Smooth muscle cell (in vitro differentiated cells): ENCODE results near the gene SVBP. TPM values are rescaled to one million over a fixed set of nuclear protein-coding genes. Genes with fewer than 3 reads are reported as not detected.

Experiments
- DNase-seq: peaks from one replicate; lab custom pipeline; 2025; ENCODE audit not compliant: unreplicated experiment; lab: John Stamatoyannopoulos, UW
- H2AFZ ChIP-seq: fragments of 200-600 bp; sonication (generic); 2 replicates; pipeline ENCODE4 v1.6.0; 2016; ENCODE audit warnings: antibody characterized with exemption, low read depth, mild to moderate bottlenecking
- H3F3A ChIP-seq: fragments of 200-600 bp; sonication (generic); 2 replicates; pipeline ENCODE4 v1.6.0; 2017; ENCODE audit warnings: antibody characterized with exemption, low read depth
- H3K27ac ChIP-seq: fragments of 200-600 bp; sonication (generic); 2 replicates; pipeline ENCODE4 v1.5.1; 2016; ENCODE audit warnings: low read depth, mild to moderate bottlenecking
- H3K27me3 ChIP-seq: fragments of 200-600 bp; sonication (generic); 2 replicates; pipeline ENCODE4 v1.6.1; 2016; ENCODE audit warnings: low read depth, mild to moderate bottlenecking
- H3K36me3 ChIP-seq: fragments of 200-600 bp; sonication (generic); 2 replicates; pipeline ENCODE4 v1.5.1; 2016; ENCODE audit warnings: low read depth
- H3K4me1 ChIP-seq: fragments of 200-600 bp; sonication (generic); 2 replicates; pipeline ENCODE4 v1.5.1; 2016; ENCODE audit warnings: low read depth
- H3K4me2 ChIP-seq: fragments of 200-600 bp; sonication (generic); 2 replicates; pipeline ENCODE4 v1.6.0; 2016; ENCODE audit warnings: mild to moderate bottlenecking
- H3K4me3 ChIP-seq: fragments of 200-600 bp; sonication (generic); 2 replicates; pipeline ENCODE4 v1.5.1; 2016; ENCODE audit warnings: mild to moderate bottlenecking
- H3K79me2 ChIP-seq: fragments of 200-600 bp; sonication (generic); 2 replicates; pipeline ENCODE4 v1.6.0; 2016; ENCODE audit warnings: low read depth, mild to moderate bottlenecking
- H3K9ac ChIP-seq: fragments of 200-600 bp; sonication (generic); 2 replicates; pipeline ENCODE4 v1.6.0; 2016; ENCODE audit warnings: low read depth
- H3K9me3 ChIP-seq: fragments of 200-600 bp; sonication (generic); replicated peaks from 2 replicates; pipeline ENCODE4 v1.5.1; 2016; ENCODE audit warnings: low read depth
- H4K20me1 ChIP-seq: fragments of 200-600 bp; sonication (generic); 2 replicates; pipeline ENCODE4 v1.6.0; 2016; ENCODE audit warnings: low read depth
- CTCF ChIP-seq: fragments of 200-600 bp; sonication (generic); IDR thresholded peaks from 2 replicates; pipeline ENCODE4 v1.5.1; 2017; ENCODE audit warnings: borderline replicate concordance, mild to moderate bottlenecking, antibody characterized with exemption; ENCODE audit not compliant: insufficient read depth, poor library complexity, severe bottlenecking
- WGBS: methylation state at CpG from one replicate; pipeline ENCODE4 v1.1.7; 2016; ENCODE audit warnings: low lambda C conversion rate; 5-methylcytosine and 5-hydroxymethylcytosine counted together
- polyA plus RNA-seq: library from polyadenylated mRNA; unstranded; fragments of >200 nt; fragmentation: Nextera tagmentation; extraction: Ambion mirVana; gene quantifications from 2 replicates; pipeline ENCODE4 v1.2.1, GENCODE V29; 2016
- total RNA-seq: library from RNA; depleted of rRNA; stranded (reverse); fragments of >200 nt; gene quantifications from 2 replicates; pipeline ENCODE4 v1.2.3, GENCODE V29; 2014

Gene SVBP
- total and polyA plus RNA-seq, 2 experiments from 2014 or later = 31.5 to 32.5 TPM

GRCh38 chr1:42766741-42767509 lies 50.3 kb downstream of the SVBP start, which contains the start of the genes C1orf50 and P3H1:
Gene C1orf50 (plus strand): TSS chr1:42767249. CDS start chr1:42767312, 63 bp downstream.
Gene P3H1 (minus strand): TSS chr1:42767028. CDS start chr1:42766971, 57 bp downstream.
- peaks cover 7% of the 10 kb centered on the region for H3F3A ChIP-seq
- H3K36me3 ChIP-seq = no peaks in the 10 kb centered on the region
- peak; percentile 97 for DNase-seq
- no peaks in the 10 kb centered on the region for H3K9me3 ChIP-seq
- peak within 1 kb of the TSS; percentile 88 for H3K9ac ChIP-seq
- H3K27ac ChIP-seq = peak within 1 kb of the TSS; percentile 74
- peaks cover 92% of the 10 kb centered on the region for H3K79me2 ChIP-seq
- peak within 1 kb of the TSS; percentile 68 for H2AFZ ChIP-seq
- WGBS = 1% methylated on average over 68 of the region's 82 CpGs
- peaks cover 47% of the 10 kb centered on the region for H4K20me1 ChIP-seq
- H3K4me3 ChIP-seq = peak within 1 kb of the TSS; percentile 79
- no peaks in the 10 kb centered on the region for H3K27me3 ChIP-seq
- TF ChIP-seq CTCF = no peak
- peak within 1 kb of the TSS; percentile 98 for H3K4me2 ChIP-seq
- peaks cover 9% of the 10 kb centered on the region for H3K4me1 ChIP-seq

GRCh38 chr1:42765832-42766740 lies 51.1 kb downstream of the SVBP start:
- peaks cover 9% of the 10 kb centered on the region for H3K4me1 ChIP-seq
- peak; percentile 35 for DNase-seq
- H3K27ac ChIP-seq = peak overlapping the region; percentile 74
- H3K79me2 ChIP-seq = peaks cover 92% of the 10 kb centered on the region
- H3K4me3 ChIP-seq = peak overlapping the region; percentile 79
- peak overlapping the region; percentile 20 for H2AFZ ChIP-seq
- TF ChIP-seq CTCF = peak; percentile 40
- H3F3A ChIP-seq = peaks cover 7% of the 10 kb centered on the region
- peak overlapping the region; percentile 98 for H3K4me2 ChIP-seq
- WGBS = under 1% methylated on average over 43 of the region's 44 CpGs
- peaks cover 4% of the 10 kb centered on the region for H3K36me3 ChIP-seq
- H3K9ac ChIP-seq = peak overlapping the region; percentile 88
- H3K27me3 ChIP-seq = no peaks in the 10 kb centered on the region
- H3K9me3 ChIP-seq = no peaks in the 10 kb centered on the region
- peaks cover 48% of the 10 kb centered on the region for H4K20me1 ChIP-seq

- Histone ChIP-seq H3K9me3 (no peaks in the 10 kb centered on the region), H3K4me3 (peak overlapping the region; percentile 79), H3K4me1 (peaks cover 9% of the 10 kb centered on the region), H3K4me2 (peak overlapping the region; percentile 98), H3K27me3 (no peaks in the 10 kb centered on the region), H3K79me2 (peaks cover 88% of the 10 kb centered on the region), H4K20me1 (peaks cover 50% of the 10 kb centered on the region), H3K36me3 (peaks cover 4% of the 10 kb centered on the region), H2AFZ (peak overlapping the region; percentile 11), H3K27ac (peak overlapping the region; percentile 74), H3K9ac (peak overlapping the region; percentile 88), H3F3A (peaks cover 7% of the 10 kb centered on the region)
- no peak for TF ChIP-seq CTCF
- DNase-seq = no peak
- 16% methylated on average over 7 of the region's 7 CpGs for WGBS
Observed at GRCh38 chr1:42765269-42765668, 51.9 kb downstream of the SVBP start.
